Measurements from ENCODE around the gene GALNT3.

Gene GALNT3

GRCh38 chr2:165720511-165720910 is 73.5 kb downstream of the GALNT3 start:
- DNase-seq: no peak

- DNase-seq: no peak
These were observed 75.3 kb downstream of the GALNT3 start for GRCh38 chr2:165718610-165719210.

GRCh38 chr2:165716091-165716490 is 78.0 kb downstream of the GALNT3 start:
- no peak for DNase-seq

GRCh38 chr2:165706960-165707487 is 87.0 kb downstream of the GALNT3 start:
- no peak for DNase-seq

- DNase-seq: no peak
These were observed 92.9 kb downstream of the GALNT3 start for GRCh38 chr2:165701147-165701546.

GRCh38 chr2:165700531-165700930 is 93.5 kb downstream of the GALNT3 start:
- DNase-seq: no peak

- no peak for DNase-seq
These were observed 94.1 kb downstream of the GALNT3 start for GRCh38 chr2:165699946-165700345.

GRCh38 chr2:165698444-165698884 is 95.6 kb downstream of the GALNT3 start:
- no peak for DNase-seq

- DNase-seq: no peak
These were observed 96.2 kb downstream of the GALNT3 start for GRCh38 chr2:165697748-165698443.

Data from CD4-positive, alpha-beta T cell treated with Interferon alpha-2 for 1 hour (primary cell).